ENCODE measurements around the gene MICALL1.

DNA sequence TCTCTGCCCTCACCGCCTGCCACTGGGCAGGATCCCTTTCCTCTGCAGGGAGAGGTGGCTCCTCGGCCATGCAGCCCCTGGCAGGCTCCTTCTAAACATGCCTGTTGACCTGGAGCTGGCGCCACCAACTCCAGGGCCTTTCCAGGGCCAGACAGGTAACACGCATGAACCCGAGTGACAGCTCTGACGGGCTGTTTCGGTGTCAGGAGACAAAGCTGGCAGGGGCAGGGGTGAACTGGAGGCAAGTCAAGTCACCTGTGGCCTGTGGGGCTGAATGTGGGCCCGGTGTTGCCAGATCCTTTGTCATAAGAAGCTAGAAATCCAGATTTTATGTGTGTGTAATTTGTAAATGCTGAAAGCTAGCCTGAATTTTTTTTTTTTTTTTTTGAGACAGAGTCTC is 36.0 kb downstream of the MICALL1 start:
- TF ChIP-seq CTCF (IDR thresholded peaks at IDR 0.05; ENCODE audit: low read depth, low read length, poor library complexity, severe bottlenecking), result no peak
- no peak for TF ChIP-seq EZH2phosphoT487 (IDR thresholded peaks at IDR 0.05; ENCODE audit: borderline replicate concordance, low read length)
